Right renal cortex interstitium (tissue), 3 donors: ENCODE measurements around the gene DNAAF1. TPM values are rescaled to one million over a fixed set of nuclear protein-coding genes. Genes with fewer than 3 reads are reported as not detected.

Experiments used
- polyA plus RNA-seq, 3 donors: library from polyadenylated mRNA; unstranded; fragments of 120-200 nt; gene quantifications; one replicate each; pipeline ENCODE4 v1.2.1, GENCODE V29; 2013; ENCODE audit not compliant: insufficient read length in 3 of 3

DNAAF1 gene
- polyA plus RNA-seq, 3 donors, result 2.6 to 3.1 (median 2.9) TPM

Other genes with a start within 250 kb of the DNAAF1 start
- 1 to 10 TPM; 3.8 to 4.6 (median 3.9) TPM for gene MLYCD, start 246.2 kb upstream of the DNAAF1 start, polyA plus RNA-seq
- gene OSGIN1, start 192.1 kb upstream of the DNAAF1 start, polyA plus RNA-seq, result under 1 TPM; 0.33 to 0.48 (median 0.47) TPM
- 1 to 10 TPM; 1.5 to 3.5 (median 1.6) TPM for gene NECAB2, start 177.1 kb upstream of the DNAAF1 start, polyA plus RNA-seq
- gene SLC38A8, start 102.5 kb upstream of the DNAAF1 start, polyA plus RNA-seq, result under 1 TPM in 1 of 3 donors, not detected in 2; 0.17 TPM
- gene MBTPS1, start 28.4 kb upstream of the DNAAF1 start, polyA plus RNA-seq, result 100 to 1,000 TPM; 106 to 107 (median 106) TPM
- 10 to 100 TPM; 43.9 to 59.1 (median 48.5) TPM for gene HSDL1, start 131 bp upstream of the DNAAF1 start, polyA plus RNA-seq
- gene TAF1C, start 41.7 kb downstream of the DNAAF1 start, polyA plus RNA-seq, result 10 to 100 TPM; 21.5 to 31.1 (median 26.9) TPM
- gene ADAD2, start 45.8 kb downstream of the DNAAF1 start, polyA plus RNA-seq, result under 1 TPM in 1 of 3 donors, not detected in 2; 0.44 TPM
- under 1 TPM in 1 of 3 donors, not detected in 2; 0.07 TPM for gene KCNG4, start 94.7 kb downstream of the DNAAF1 start, polyA plus RNA-seq
- gene WFDC1, start 149.6 kb downstream of the DNAAF1 start, polyA plus RNA-seq, result 1 to 10 TPM; 2.7 to 3.5 (median 3.1) TPM
- gene ATP2C2, start 223.2 kb downstream of the DNAAF1 start, polyA plus RNA-seq, result under 1 TPM; 0.32 to 0.96 (median 0.75) TPM